Mononuclear cell (primary cell): ENCODE measurements around the gene RNF121. TPM values are rescaled to one million over a fixed set of nuclear protein-coding genes. Genes with fewer than 3 reads are reported as not detected.

Experiments used
- H3K27me3 ChIP-seq: 2 replicates; pipeline ENCODE4 v1.6.0; 2011; ENCODE audit warnings: low read length, control low read depth; ENCODE audit not compliant: insufficient read depth
- H3K4me1 ChIP-seq: 2 replicates; pipeline ENCODE4 v1.5.1; 2011; ENCODE audit warnings: mild to moderate bottlenecking, low read length, control low read depth; ENCODE audit not compliant: insufficient read depth
- H3K4me3 ChIP-seq: 2 replicates; pipeline ENCODE4 v1.5.1; 2011; ENCODE audit warnings: mild to moderate bottlenecking, low read length, moderate library complexity
- H3K9me3 ChIP-seq: 2 replicates; pipeline ENCODE4 v1.5.1; 2011; ENCODE audit warnings: low read depth, mild to moderate bottlenecking, control low read depth, low read length
- total RNA-seq: library from RNA; depleted of rRNA; stranded (reverse); fragments of >200 nt; gene quantifications from one replicate; pipeline ENCODE4 v1.2.3, GENCODE V29; 2012

The RNF121 gene
- total RNA-seq, 1 donor = 3.0 TPM

- Histone ChIP-seq H3K4me1 (no peaks in the 10 kb centered on the region), H3K9me3 (no peaks in the 10 kb centered on the region), H3K4me3 (no peak overlapping the region), H3K27me3 (no peaks in the 10 kb centered on the region)
Observed at GRCh38 chr11:71951741-71952310, 23.0 kb downstream of the RNF121 start.

GRCh38 chr11:71955898-71956456 is 27.1 kb downstream of the RNF121 start:
- H3K4me3 ChIP-seq = no peak overlapping the region
- H3K27me3 ChIP-seq = no peaks in the 10 kb centered on the region
- no peaks in the 10 kb centered on the region for H3K4me1 ChIP-seq
- H3K9me3 ChIP-seq = no peaks in the 10 kb centered on the region

DNA sequence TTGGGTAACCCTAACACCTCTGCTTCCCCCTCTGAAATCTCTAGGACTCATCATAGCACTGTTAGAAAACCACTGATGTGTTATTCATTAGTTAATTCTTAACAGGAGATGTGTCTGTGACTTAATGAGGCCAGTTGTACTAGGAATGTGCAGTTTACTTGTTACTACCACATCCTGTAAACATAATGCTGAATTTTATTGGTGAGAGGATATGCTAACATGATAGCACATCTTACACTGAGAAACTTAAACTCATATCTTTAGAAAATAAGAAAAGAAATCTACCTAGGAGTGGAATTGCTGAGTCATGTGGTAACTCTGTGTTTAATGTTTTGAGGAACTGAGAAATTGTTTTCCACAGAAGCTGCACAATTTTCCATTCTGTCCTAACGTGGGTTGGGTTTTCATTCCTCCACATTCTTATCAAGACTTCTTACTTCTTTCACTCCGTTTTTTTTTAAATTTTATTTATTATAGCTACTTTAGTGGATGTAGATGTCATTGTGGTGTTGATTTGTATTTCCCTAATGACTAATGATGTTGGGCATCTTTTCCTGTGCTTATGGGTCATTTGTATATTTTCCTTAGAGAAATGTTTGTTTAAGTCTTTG is 33.7 kb downstream of the RNF121 start:
- Histone ChIP-seq H3K9me3 (no peaks in the 10 kb centered on the region), H3K27me3 (no peaks in the 10 kb centered on the region), H3K4me1 (peaks cover 12% of the 10 kb centered on the region), H3K4me3 (no peak overlapping the region)

DNA sequence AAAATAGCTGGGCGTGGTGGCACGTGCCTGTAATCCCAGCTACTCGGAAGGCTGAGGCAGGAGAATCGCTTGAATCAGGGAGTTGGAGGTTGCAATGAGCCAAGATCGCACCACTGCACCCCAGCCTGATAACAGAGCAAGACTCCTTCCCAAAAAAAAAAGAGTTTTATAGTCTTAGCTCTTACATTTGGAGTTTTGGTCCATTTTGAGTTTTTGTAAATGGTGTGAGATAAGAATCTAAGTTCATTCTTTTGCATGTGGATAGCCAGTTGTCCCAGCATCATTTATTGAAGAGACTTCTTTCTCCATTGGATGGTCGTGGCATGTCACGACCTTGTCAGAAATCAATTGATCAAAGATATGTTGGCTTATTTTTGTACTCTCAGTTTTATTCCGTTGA is 34.6 kb downstream of the RNF121 start:
- Histone ChIP-seq H3K27me3 (no peaks in the 10 kb centered on the region), H3K4me1 (peaks cover 12% of the 10 kb centered on the region), H3K4me3 (no peak overlapping the region), H3K9me3 (no peaks in the 10 kb centered on the region)

- Histone ChIP-seq H3K27me3 (no peaks in the 10 kb centered on the region), H3K9me3 (no peaks in the 10 kb centered on the region), H3K4me3 (no peak overlapping the region), H3K4me1 (peaks cover 12% of the 10 kb centered on the region)
Observed at GRCh38 chr11:71964641-71965040, 35.8 kb downstream of the RNF121 start.

- Histone ChIP-seq H3K4me1 (no peaks in the 10 kb centered on the region), H3K27me3 (no peaks in the 10 kb centered on the region), H3K4me3 (no peak overlapping the region), H3K9me3 (no peaks in the 10 kb centered on the region)
Observed at GRCh38 chr11:71971680-71972079, 42.8 kb downstream of the RNF121 start.

DNA sequence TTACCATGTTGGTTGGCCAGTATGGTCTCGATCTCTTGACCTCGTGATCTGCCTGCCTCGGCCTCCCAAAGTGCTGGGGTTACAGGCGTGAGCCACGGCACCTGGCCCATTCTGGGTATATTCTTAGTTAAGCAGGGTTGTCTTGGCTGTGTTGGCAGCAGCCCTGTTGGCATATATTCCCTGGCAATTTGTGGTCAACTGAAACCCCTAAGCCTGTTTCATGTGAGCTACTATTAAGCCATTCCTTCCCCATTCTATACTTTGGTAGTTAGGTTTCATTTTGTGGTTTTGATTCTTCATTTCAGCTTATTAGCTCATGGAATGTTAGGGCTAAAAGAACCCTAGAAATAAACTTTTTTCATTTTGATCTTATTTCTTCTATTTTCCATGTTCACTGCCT is 47.7 kb downstream of the RNF121 start:
- Histone ChIP-seq H3K27me3 (no peaks in the 10 kb centered on the region), H3K4me3 (no peak overlapping the region), H3K4me1 (peaks cover 9% of the 10 kb centered on the region), H3K9me3 (no peaks in the 10 kb centered on the region)

DNA sequence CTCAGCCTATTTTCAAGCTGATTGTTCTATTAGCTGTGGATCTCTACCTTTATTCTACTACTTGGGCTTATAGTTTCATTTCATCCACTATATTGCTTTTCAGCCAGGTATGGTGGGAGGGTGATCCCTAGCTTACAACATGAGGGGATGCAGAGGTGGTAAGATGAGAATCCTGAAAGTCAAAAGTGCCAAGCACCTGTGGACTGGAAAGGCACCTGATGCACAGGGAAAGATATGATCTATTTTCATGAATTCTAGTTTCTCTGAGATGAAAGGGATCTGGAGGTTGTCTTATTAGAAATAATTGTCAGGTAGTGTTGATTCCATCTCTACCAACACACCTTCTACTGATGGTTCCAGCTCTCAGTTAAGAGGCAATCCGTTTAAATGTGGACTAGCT is 48.2 kb downstream of the RNF121 start:
- no peaks in the 10 kb centered on the region for H3K9me3 ChIP-seq
- no peak overlapping the region for H3K4me3 ChIP-seq
- no peaks in the 10 kb centered on the region for H3K27me3 ChIP-seq
- peaks cover 9% of the 10 kb centered on the region for H3K4me1 ChIP-seq

- Histone ChIP-seq H3K4me3 (no peak overlapping the region), H3K9me3 (no peaks in the 10 kb centered on the region), H3K4me1 (peaks cover 9% of the 10 kb centered on the region), H3K27me3 (no peaks in the 10 kb centered on the region)
Observed at GRCh38 chr11:71977743-71978418, 49.0 kb downstream of the RNF121 start.

DNA sequence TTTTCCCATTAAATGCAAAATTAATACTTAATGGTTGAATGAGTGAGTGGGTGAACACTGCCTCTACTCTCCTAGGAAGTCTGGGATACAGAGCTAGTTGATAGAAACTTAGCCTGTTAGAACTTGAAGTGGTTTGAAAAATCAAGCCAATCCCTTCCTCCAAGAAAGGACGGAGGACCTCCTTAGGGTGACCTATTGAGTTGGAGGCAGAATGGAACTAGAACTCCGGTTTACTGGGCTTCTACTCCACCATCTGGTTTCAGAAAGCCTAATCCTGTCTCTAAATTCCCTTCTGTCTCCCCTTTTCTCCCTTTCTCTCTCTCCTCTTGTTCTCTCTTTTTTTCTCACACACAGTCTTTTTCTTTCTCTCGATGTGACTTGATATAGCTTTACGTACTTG is 50.2 kb downstream of the RNF121 start:
- H3K9me3 ChIP-seq = no peaks in the 10 kb centered on the region
- H3K4me3 ChIP-seq = no peak overlapping the region
- H3K27me3 ChIP-seq = no peaks in the 10 kb centered on the region
- H3K4me1 ChIP-seq = peaks cover 9% of the 10 kb centered on the region

GRCh38 chr11:71979602-71980001 is 50.8 kb downstream of the RNF121 start:
- Histone ChIP-seq H3K4me3 (no peak overlapping the region), H3K9me3 (no peaks in the 10 kb centered on the region), H3K4me1 (peaks cover 9% of the 10 kb centered on the region)

DNA sequence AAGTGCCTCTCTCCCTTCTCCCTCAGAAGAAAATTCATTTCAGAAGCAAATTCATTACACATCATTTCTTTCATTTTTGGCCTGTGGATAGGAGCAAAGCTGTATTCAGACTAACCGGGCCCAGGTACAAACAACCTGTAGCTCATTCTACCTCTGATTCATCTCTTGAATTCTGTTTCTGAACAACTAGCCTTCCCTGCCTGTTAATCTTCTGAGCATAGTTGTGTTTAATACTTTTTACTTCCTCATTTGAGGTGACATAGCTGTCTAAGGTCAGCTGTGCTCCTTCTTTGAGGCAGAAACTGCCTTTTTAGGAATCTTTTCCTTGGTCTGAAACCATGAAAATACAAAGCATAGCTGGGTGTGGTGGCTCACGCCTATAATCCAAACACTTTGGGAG is 57.3 kb downstream of the RNF121 start:
- Histone ChIP-seq H3K27me3 (no peaks in the 10 kb centered on the region), H3K4me3 (no peak overlapping the region), H3K4me1 (peaks cover 23% of the 10 kb centered on the region), H3K9me3 (no peaks in the 10 kb centered on the region)

More at GRCh38 chr11:71979602-71980001, 50.8 kb downstream of the RNF121 start:
- H3K27me3 ChIP-seq = no peaks in the 10 kb centered on the region

GRCh38 chr11:71987521-71987920 is 58.7 kb downstream of the RNF121 start:
- Histone ChIP-seq H3K4me3 (no peak overlapping the region), H3K27me3 (no peaks in the 10 kb centered on the region), H3K9me3 (no peaks in the 10 kb centered on the region), H3K4me1 (peaks cover 33% of the 10 kb centered on the region)

DNA sequence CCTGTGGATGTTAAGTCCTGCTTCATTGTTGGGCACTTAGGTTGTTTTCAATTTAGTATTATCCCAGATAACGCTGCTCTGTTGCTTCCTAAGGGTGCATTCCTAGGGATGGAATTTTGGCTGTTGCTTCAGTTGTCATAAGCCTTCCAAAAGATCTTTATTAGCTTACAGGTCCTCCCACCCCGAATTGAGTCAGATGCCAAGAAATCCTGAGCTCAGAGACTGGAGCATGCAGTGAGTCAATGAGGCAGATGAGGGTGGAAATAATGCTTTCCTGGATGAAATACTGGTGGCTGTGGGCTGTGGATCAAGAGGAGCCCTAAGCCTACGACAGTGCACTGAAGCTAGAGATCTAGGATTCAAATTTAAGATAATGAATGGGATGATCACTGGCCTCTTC is 59.2 kb downstream of the RNF121 start:
- H3K9me3 ChIP-seq = no peaks in the 10 kb centered on the region
- H3K4me3 ChIP-seq = no peak overlapping the region
- H3K4me1 ChIP-seq = peaks cover 35% of the 10 kb centered on the region
- H3K27me3 ChIP-seq = no peaks in the 10 kb centered on the region

GRCh38 chr11:71990701-71991100 is 61.9 kb downstream of the RNF121 start:
- no peak overlapping the region for H3K4me3 ChIP-seq
- H3K27me3 ChIP-seq = no peaks in the 10 kb centered on the region
- no peaks in the 10 kb centered on the region for H3K9me3 ChIP-seq
- peaks cover 29% of the 10 kb centered on the region for H3K4me1 ChIP-seq
